T-helper 1 cell (primary cell): Measurements from ENCODE around the gene UNC79.

Experiments used
- DNase-seq, 5 donors: peaks; one replicate each; pipeline ENCODE4 v3.0.0-alpha.2; 2012 to 2020

Gene UNC79

GRCh38 chr14:93674343-93674742, 243.6 kb downstream of the UNC79 start:
- no peak for DNase-seq

GRCh38 chr14:93675651-93676050, 244.9 kb downstream of the UNC79 start:
- DNase-seq, result no peak

DNA sequence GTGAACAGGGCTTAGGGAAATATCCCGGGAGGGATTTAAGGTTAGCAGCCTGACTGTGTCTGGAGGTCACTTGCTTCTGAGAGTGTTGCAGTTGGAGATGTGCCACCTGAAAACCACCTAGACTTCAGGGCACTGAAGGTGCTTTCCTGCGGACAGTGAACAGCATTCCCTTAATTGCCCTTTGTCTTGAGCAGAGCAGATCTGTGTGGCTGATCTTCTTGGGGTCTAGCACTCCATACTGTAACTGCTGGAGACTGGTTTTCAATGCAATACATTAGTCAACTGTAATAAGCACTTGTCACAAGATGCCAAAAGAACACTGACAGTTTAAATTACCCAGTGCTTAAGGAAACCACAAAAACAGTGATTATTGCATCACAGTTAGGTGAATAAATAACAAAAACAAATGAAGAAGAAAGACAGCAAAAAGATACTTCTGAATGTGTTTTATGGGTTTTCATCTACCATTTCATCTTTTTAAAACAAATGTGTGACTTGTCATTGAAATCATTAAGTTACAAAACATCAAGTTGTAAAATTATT, 245.7 kb downstream of the UNC79 start:
- DNase-seq, result no peak

DNA sequence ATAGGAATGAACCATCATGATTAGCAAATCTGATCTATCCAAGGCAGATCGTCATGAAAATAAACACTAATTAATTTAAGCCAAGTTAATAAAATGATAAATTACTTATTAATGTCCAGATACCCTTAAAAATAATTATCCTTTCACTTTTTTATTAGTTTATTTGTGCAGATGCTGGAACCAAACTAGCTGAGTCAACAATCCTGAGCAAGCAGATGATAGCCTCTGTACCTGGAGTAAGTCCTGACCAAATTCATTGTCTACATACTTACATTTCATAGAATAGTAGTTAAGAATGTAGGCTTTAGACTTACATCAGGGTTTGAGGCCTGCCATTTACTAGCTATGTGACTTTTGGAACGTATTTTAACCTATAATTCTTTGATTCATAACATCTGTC, 251.7 kb downstream of the UNC79 start:
- DNase-seq, result no peak

DNA sequence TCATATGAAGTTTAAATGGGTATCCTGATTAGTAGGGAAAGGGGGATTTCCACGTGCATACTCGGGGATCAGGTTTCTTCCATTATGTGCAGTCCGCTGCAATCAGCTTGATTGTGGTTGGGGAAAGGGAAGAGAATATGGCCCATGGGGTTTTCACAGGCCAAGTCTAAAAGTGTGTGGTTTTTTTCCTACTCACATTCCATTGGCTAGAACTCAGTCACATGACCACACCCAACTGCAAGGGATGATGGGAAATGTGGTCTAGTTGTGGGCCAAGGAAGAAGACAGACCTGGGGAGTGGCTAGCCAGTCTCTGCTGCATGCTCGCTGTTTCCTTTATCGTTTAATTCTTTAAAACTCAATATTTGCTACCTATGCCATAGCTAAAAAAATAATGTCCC, 252.5 kb downstream of the UNC79 start:
- DNase-seq, result no peak

- DNase-seq, result no peak
Observed at GRCh38 chr14:93685121-93685895, 254.6 kb downstream of the UNC79 start.

DNA sequence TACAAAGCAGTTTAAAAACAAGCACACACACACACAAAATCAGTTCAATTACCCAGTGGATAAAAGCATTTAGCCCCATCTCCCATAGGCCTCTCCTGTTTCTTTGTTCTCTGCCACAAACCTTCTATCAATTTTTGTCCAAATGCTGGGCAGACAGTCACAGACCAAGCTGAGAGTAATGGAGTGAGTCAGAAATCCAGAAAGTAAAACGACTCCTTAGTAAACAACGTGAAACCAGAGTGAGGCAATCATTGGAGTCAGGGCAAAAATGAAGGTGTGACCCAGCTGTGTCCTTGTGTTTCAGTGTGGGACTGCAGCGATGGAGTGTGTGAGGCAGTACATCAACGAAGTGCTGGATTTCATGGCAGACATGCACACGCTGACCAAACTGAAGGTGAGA, 255.5 kb downstream of the UNC79 start:
- no peak for DNase-seq

DNA sequence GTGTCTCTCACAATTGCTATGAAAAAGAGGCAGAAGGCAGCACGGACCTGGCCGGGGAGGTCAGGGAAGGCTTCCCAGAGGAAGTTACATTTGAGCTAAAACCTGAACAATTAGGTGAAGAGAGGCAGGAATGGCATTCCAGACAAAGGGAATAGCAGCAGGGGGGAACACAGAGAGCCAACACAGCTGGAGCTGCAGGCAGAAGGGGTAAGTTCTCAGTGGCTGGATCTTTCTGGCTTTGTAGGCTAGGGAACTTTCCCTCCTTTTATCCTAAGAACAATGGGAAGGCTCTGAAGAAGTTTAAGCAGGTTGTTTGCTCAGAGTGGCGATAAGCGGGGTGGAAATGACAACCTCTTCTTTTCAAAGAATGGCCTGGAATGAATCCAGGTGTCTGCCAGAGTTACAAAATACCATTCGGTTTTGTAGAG, 257.5 kb downstream of the UNC79 start:
- no peak for DNase-seq

DNA sequence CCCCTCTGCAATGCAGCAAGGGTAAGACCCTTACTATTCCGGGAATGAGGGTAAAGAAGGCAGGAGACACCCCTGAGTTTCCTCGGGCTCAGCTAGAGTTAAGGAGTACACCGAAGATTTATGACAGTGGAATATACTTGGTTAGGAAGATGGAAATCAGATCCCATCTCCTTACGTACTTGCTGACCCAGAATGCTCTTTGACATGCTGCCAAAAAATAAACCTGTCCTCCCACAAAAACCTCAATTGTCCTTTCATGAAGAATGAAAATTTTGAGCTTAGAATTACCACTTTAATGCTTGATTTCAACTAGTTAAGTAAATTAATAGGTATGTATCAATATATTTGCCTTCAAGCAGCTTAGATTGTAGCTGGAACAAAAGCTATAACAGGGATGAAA, 258.1 kb downstream of the UNC79 start:
- no peak for DNase-seq

DNA sequence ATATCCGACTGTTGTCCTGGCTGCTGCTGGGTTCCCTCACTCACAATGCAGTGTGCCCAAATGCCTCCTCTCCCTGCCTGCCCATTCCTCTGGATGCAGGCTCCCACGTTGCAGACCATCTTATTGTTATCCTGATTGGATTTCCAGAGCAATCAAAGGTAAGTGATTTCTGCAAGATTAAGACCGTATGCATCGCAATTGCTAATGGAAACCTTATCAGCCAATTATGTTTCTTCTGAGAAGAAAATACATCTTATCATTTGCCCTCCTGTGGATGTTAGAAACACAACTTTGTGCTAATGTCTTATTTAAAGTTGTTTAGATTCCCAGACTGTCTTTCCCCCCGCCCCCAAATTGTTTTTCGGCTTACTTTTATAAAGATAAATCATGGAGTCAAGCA, 259.4 kb downstream of the UNC79 start:
- DNase-seq, result no peak

DNA sequence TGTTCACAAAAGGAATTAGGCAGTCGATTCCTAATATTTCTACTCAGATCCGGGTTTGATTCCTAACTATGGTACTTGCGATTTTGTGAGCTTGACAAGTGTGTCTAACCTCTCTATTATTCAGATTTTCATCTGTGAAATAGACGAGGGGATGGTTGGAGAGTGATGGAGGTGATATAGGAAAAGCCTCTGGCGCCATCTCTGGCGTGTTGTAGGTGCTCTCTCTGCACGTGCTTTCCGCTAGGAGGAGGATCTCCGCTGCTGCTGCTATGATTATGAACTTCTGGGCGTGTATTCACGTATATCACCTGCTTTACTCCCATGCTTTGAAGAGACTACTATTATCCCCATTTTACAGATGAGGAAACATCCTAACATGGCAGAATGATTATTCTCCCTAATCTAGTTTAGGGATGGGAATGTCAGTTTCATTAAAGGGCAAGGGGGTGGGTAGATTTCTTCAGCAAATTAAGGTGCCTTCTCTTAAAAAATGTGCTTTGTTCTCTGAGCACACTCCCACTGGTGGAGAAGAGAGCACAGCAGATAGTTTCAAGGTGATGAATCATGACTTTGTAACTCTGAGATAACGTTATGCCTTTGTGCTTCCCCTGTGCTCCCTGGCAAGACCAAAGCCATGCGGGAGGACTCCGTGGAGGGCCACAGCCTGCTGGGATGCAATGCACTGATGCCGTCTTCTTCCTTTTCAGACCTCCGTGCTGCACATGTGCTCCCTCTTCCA, 260.5 kb downstream of the UNC79 start:
- no peak for DNase-seq

DNA sequence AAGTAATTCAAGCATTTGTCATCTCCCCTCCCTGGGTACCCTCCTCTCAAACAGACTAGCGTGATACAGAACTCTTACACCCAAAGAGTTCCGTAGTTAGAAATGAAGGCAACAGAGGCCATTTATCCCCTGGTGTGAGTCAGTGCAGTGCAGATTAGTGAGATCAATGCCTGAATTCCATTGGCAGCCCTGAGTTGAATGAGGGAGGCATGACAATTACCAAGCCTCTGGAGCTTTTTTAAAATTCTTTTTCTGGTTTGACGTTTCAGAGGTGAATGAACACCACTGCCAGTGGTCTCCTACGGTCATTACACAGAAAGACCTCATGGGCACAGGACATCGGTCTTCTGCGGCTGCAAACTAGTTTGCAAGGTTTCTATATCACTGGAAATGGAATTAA, 263.2 kb downstream of the UNC79 start:
- no peak for DNase-seq

DNA sequence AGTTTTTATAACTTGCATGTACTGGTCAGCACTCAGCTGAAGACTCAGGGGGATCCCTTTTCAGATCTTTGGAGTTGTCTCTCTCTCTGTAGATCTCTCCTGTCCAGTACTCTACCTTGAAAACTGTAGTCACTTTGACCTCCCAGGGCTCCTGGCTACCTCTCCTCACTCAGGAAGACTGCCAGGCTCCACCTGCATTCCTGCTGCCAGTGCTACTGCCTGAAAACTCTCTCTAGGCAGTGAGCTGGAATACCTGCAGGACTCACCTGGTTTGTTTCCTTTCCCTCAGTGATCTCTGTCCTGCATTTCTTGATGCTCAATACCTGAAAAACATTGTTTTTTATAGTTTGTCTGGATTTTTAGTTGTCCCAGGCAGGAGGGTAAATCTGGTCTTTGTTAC, 270.2 kb downstream of the UNC79 start:
- DNase-seq, result no peak

DNA sequence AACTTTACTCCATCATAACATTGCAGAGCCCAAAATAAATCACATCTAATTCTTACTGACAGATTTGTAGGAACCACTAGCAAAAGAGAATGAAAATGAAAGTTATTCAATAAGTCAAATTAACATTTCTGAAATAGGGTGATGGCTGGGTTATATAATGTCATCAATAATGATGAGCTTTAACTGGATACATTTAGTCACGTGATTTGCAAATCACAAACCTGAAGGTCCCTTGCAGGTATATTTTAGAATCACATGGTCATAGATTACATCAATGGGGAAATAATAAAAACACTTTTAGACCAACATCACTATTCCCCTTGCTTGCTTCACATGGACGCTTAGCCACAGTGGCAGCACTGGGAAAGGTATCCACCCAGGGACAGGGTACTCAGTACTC, 270.8 kb downstream of the UNC79 start:
- no peak for DNase-seq

DNA sequence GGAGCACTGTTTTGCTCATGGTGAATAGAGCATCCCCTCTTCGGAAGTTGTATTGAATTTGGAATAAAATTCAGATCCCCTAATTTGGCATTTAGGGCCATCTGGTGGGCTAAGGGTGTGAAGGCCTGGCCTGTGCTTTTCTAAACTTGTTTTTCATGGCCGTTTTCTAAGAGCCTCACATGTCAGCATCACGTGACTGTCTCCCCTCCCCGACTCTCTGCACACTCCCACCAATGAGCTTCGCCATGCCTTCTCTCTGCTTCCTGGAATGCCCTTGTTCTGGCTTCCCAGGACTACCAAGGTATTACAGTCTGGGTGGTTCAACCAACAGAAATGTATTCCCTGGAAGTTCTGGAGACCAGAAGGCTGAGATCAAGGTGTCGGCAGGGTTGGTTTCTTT, 272.2 kb downstream of the UNC79 start:
- no peak for DNase-seq

- no peak for DNase-seq
Observed at GRCh38 chr14:93703941-93704340, 273.2 kb downstream of the UNC79 start.

- no peak for DNase-seq
Observed at GRCh38 chr14:93705513-93706156, 274.9 kb downstream of the UNC79 start.

GRCh38 chr14:93706360-93706955, 275.7 kb downstream of the UNC79 start:
- no peak for DNase-seq

- no peak for DNase-seq
Observed at GRCh38 chr14:93707475-93707874, 276.7 kb downstream of the UNC79 start.

DNA sequence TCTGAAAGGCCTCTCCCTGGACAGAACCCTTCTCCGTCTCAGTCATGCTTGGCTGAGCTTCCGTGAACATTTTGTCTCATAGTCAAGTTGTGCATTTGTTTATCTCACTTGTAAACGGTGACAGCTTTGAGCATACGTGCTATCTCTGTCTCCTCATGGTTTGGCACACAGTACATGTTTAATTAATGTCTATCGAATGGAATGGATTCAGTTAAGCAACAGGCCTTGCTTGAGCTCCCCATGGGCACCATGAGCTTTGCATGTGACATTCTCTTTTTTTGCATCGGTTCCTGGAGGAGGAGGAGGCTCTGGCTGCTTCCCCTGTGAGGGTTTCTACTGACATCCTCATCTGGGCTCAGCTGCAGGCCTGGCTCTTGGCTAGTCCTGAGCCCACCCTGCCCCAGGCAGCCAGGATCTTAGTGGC, 277.6 kb downstream of the UNC79 start:
- DNase-seq, result no peak

GRCh38 chr14:93708800-93709199, 278.1 kb downstream of the UNC79 start:
- no peak for DNase-seq

DNA sequence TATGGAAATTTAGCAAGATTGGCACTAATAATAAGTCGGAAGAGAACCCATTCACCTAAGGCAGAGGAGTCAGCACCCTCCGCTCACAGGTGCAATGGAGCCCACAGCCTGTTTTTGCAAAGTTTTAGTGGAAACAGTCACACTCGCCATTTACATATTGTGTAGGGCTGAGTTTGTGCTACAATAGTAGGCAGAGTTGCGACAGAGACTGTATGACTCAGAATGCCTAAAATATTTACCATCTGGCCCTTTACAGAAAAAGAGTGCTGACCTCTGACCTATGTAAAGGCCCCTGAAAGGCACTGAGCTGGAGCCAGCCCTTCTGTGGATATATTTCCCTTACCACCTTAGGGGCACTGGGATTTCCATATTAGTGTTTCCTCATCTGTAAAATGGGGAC, 278.5 kb downstream of the UNC79 start:
- no peak for DNase-seq
